Ishikawa (cell line): ENCODE data around the gene SELENOH.

ENCODE experiments used
- CEBPB ChIP-seq: IDR thresholded peaks from 2 replicates; pipeline ENCODE4 v1.6.1; 2012
- CREB1 ChIP-seq: IDR thresholded peaks from 2 replicates; pipeline ENCODE4 v1.6.1; 2012; ENCODE audit warnings: low read depth
- EGR1 ChIP-seq: IDR thresholded peaks from 2 replicates; pipeline ENCODE4 v1.6.1; 2012
- EP300 ChIP-seq: IDR thresholded peaks from 2 replicates; pipeline ENCODE4 v1.6.1; 2012; ENCODE audit warnings: borderline replicate concordance
- FOXM1 ChIP-seq: IDR thresholded peaks from 2 replicates; pipeline ENCODE4 v1.6.1; 2012; ENCODE audit warnings: low read depth, borderline replicate concordance
- NFIC ChIP-seq: IDR thresholded peaks from 2 replicates; pipeline ENCODE4 v1.6.1; 2012
- RAD21 ChIP-seq: IDR thresholded peaks from 2 replicates; pipeline ENCODE4 v1.6.1; 2012; ENCODE audit warnings: low read depth
- REST ChIP-seq: IDR thresholded peaks from 2 replicates; pipeline ENCODE4 v1.6.1; 2012; ENCODE audit warnings: low read depth, mild to moderate bottlenecking
- TAF1 ChIP-seq: IDR thresholded peaks from 2 replicates; pipeline ENCODE4 v1.6.1; 2012; ENCODE audit warnings: low read depth, mild to moderate bottlenecking
- TCF12 ChIP-seq: IDR thresholded peaks from 2 replicates; pipeline ENCODE4 v1.6.1; 2012; ENCODE audit warnings: low read depth
- TEAD4 ChIP-seq: IDR thresholded peaks from 2 replicates; pipeline ENCODE4 v1.6.1; 2012
- USF1 ChIP-seq: IDR thresholded peaks from 2 replicates; pipeline ENCODE4 v1.6.1; 2012
- YY1 ChIP-seq: IDR thresholded peaks from 2 replicates; pipeline ENCODE4 v1.6.1; 2012; ENCODE audit warnings: low read depth
- ZBTB7A ChIP-seq: IDR thresholded peaks from 2 replicates; pipeline ENCODE4 v1.6.1; 2012; ENCODE audit warnings: low read depth
- TF ChIP-seq, protein P1 (sequence below): IDR thresholded peaks from 2 replicates; pipeline ENCODE4 v1.6.1; 2012

SELENOH gene

GRCh38 chr11:57792060-57792541, 50.8 kb downstream of the SELENOH start:
- TF ChIP-seq TEAD4, result no peak
- TF ChIP-seq ZBTB7A, result no peak
- no peak for TF ChIP-seq REST
- no peak for TF ChIP-seq TAF1
- TF ChIP-seq EP300, result no peak
- no peak for TF ChIP-seq USF1
- no peak for TF ChIP-seq CREB1
- no peak for TF ChIP-seq YY1
- TF ChIP-seq CEBPB, result no peak
- TF ChIP-seq RAD21, result no peak
- TF ChIP-seq, protein P1, sequence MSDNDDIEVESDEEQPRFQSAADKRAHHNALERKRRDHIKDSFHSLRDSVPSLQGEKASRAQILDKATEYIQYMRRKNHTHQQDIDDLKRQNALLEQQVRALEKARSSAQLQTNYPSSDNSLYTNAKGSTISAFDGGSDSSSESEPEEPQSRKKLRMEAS, result no peak
- TF ChIP-seq NFIC, result no peak
- no peak for TF ChIP-seq FOXM1

DNA sequence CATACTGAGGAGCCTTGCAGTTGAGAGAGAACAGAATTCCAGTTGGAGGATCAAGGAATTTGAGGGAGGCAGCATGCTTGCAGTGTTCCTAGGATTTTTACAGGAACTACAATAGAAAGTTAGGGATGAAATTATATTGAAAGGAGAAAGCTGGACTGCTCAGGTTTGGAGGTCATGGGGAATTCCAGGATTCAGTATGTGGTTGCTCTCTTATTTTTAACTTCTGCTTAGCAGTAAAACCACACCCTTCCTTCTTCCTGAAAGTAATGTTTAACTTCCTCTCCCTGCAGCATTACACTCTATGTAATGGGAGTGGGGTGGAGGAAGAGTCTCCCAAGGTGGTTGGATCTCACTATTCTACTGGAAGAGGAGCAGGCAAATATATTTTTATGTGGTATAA, 51.6 kb downstream of the SELENOH start:
- TF ChIP-seq NFIC (no peak), TEAD4 (no peak), EP300 (no peak), YY1 (no peak), CEBPB (no peak), RAD21 (no peak), FOXM1 (no peak), EGR1 (no peak), REST (no peak), USF1 (no peak), CREB1 (no peak), TCF12 (no peak), ZBTB7A (no peak), TAF1 (no peak)
- TF ChIP-seq, protein P1, result no peak
